Hypothalamus (tissue), 51 donors: ENCODE results near the gene TTC33.
"Not testable (repeated sequence)": the region's sequence is repeated elsewhere in the genome, so short reads cannot be mapped to it uniquely, and the experiment has no call there.

Experiments used
- DNase-seq, 51 donors: peaks; one replicate each; lab custom pipeline; 2025; lab: John Stamatoyannopoulos, UW

The TTC33 gene

GRCh38 chr5:40733434-40733833, 22.3 kb downstream of the TTC33 start:
- DNase-seq, result no peak

- not testable (repeated sequence) for DNase-seq
These were observed 33.3 kb downstream of the TTC33 start for GRCh38 chr5:40722497-40722911.

GRCh38 chr5:40720069-40720468, 35.7 kb downstream of the TTC33 start:
- DNase-seq, result no peak

- DNase-seq, result no peak
These were observed 38.5 kb downstream of the TTC33 start for GRCh38 chr5:40717281-40717680.

- no peak for DNase-seq
These were observed 39.2 kb downstream of the TTC33 start for GRCh38 chr5:40716590-40716989.

GRCh38 chr5:40716000-40716399, 39.8 kb downstream of the TTC33 start:
- peak in 6 of 51 donors; percentile 3 to 65 (median 14) for DNase-seq

GRCh38 chr5:40714001-40714400, 41.8 kb downstream of the TTC33 start:
- DNase-seq, result no peak

GRCh38 chr5:40710575-40710974, 45.2 kb downstream of the TTC33 start:
- DNase-seq, result not testable (repeated sequence)

GRCh38 chr5:40705484-40705883, 50.3 kb downstream of the TTC33 start:
- not testable (repeated sequence) for DNase-seq

- not testable (repeated sequence) for DNase-seq
These were observed 53.7 kb downstream of the TTC33 start for GRCh38 chr5:40702027-40702426.

- no peak for DNase-seq
These were observed 55.5 kb downstream of the TTC33 start for GRCh38 chr5:40700116-40700782.

- no peak for DNase-seq
These were observed 61.3 kb downstream of the TTC33 start for GRCh38 chr5:40694433-40694832.

GRCh38 chr5:40691894-40692293, 63.9 kb downstream of the TTC33 start:
- DNase-seq, result no peak

GRCh38 chr5:40690267-40690666, 65.5 kb downstream of the TTC33 start:
- DNase-seq, result no peak

GRCh38 chr5:40689438-40689837, 66.3 kb downstream of the TTC33 start:
- DNase-seq, result no peak

GRCh38 chr5:40688996-40689395, 66.8 kb downstream of the TTC33 start:
- DNase-seq, result no peak

GRCh38 chr5:40688127-40688761, 67.5 kb downstream of the TTC33 start:
- DNase-seq, result peak in 45 of 51 donors; percentile 7 to 86 (median 61)

GRCh38 chr5:40687321-40687720, 68.4 kb downstream of the TTC33 start:
- no peak for DNase-seq

- DNase-seq, result no peak
These were observed 69.7 kb downstream of the TTC33 start for GRCh38 chr5:40685976-40686486.

GRCh38 chr5:40685193-40685592, 70.6 kb downstream of the TTC33 start:
- no peak for DNase-seq

- DNase-seq, result no peak
These were observed 72.5 kb downstream of the TTC33 start for GRCh38 chr5:40683305-40683704.
